OCI-LY1 (cell line): ENCODE measurements around the gene AHDC1.

Experiments
- H2AFZ ChIP-seq: fragments of 200-600 bp; sonication (generic), shearing (Covaris generic); 2 replicates; pipeline ENCODE4 v1.6.0; 2014; ENCODE audit warnings: antibody characterized with exemption, mild to moderate bottlenecking, low read length
- H3F3A ChIP-seq: fragments of 200-600 bp; sonication (generic), shearing (Covaris generic); 2 replicates; pipeline ENCODE4 v1.6.0; 2014; ENCODE audit warnings: mild to moderate bottlenecking, antibody characterized with exemption, low read length, moderate library complexity; ENCODE audit not compliant: insufficient read depth
- H3K27ac ChIP-seq: fragments of 200-600 bp; sonication (generic); 2 replicates; pipeline ENCODE4 v1.5.1; 2014; ENCODE audit warnings: low read length, mixed run types, mild to moderate bottlenecking, low read depth; ENCODE audit not compliant: poor library complexity, severe bottlenecking
- H3K27me3 ChIP-seq: fragments of 200-600 bp; sonication (generic); 2 replicates; pipeline ENCODE4 v1.6.0; 2014; ENCODE audit warnings: antibody characterized with exemption, mild to moderate bottlenecking, low read length, moderate library complexity; ENCODE audit not compliant: insufficient read depth
- H3K36me3 ChIP-seq: fragments of 200-600 bp; sonication (generic); 2 replicates; pipeline ENCODE4 v1.6.1; 2014; ENCODE audit warnings: mild to moderate bottlenecking, antibody characterized with exemption, low read length, moderate library complexity, mixed read lengths; ENCODE audit not compliant: insufficient read depth
- H3K4me1 ChIP-seq: fragments of 200-600 bp; sonication (generic); 2 replicates; pipeline ENCODE4 v1.5.1; 2014; ENCODE audit warnings: mild to moderate bottlenecking, low read length, moderate library complexity; ENCODE audit not compliant: insufficient read depth, severe bottlenecking
- H3K4me2 ChIP-seq: fragments of 200-600 bp; sonication (generic), shearing (Covaris generic); 2 replicates; pipeline ENCODE4 v1.6.1; 2014; ENCODE audit warnings: low read length
- H3K4me3 ChIP-seq: fragments of 200-600 bp; sonication (generic); 2 replicates; pipeline ENCODE4 v1.5.1; 2014; ENCODE audit warnings: low read length, low read depth, mild to moderate bottlenecking, mixed read lengths; ENCODE audit not compliant: poor library complexity, severe bottlenecking
- H3K79me2 ChIP-seq: fragments of 200-600 bp; shearing (Covaris generic); 2 replicates; pipeline ENCODE4 v1.6.1; 2016; ENCODE audit warnings: mixed run types, low read length, mixed read lengths; ENCODE audit not compliant: insufficient read depth
- H3K9ac ChIP-seq: fragments of 200-600 bp; sonication (generic), shearing (Covaris generic); 2 replicates; pipeline ENCODE4 v1.6.1; 2014; ENCODE audit warnings: mild to moderate bottlenecking, low read length, mixed read lengths
- H3K9me2 ChIP-seq: fragments of 200-600 bp; sonication (generic), shearing (Covaris generic); 2 replicates; pipeline ENCODE4 v1.6.1; 2014; ENCODE audit warnings: low read depth, mild to moderate bottlenecking, low read length, mixed read lengths
- H3K9me3 ChIP-seq: fragments of 200-600 bp; shearing (Covaris generic); 2 replicates; pipeline ENCODE4 v1.6.1; 2014; ENCODE audit warnings: low read length, mixed read lengths
- H4K20me1 ChIP-seq: fragments of 200-600 bp; sonication (generic), shearing (Covaris generic); 2 replicates; pipeline ENCODE4 v1.6.0; 2016; ENCODE audit warnings: mild to moderate bottlenecking, low read length; ENCODE audit not compliant: insufficient read depth
- CTCF ChIP-seq: fragments of 200-600 bp; sonication (generic), shearing (Covaris generic); IDR thresholded peaks from 2 replicates; pipeline ENCODE4 v1.5.1; 2017; ENCODE audit warnings: mild to moderate bottlenecking, antibody characterized with exemption, low read length, moderate library complexity, mixed read lengths
- EZH2 ChIP-seq: fragments of 200-600 bp; sonication (generic), shearing (Covaris generic); IDR thresholded peaks from 2 replicates; pipeline ENCODE4 v1.8.0; 2017; ENCODE audit warnings: borderline replicate concordance, mixed run types, mild to moderate bottlenecking, antibody characterized with exemption, low read length, moderate library complexity, mixed read lengths

Gene AHDC1

DNA sequence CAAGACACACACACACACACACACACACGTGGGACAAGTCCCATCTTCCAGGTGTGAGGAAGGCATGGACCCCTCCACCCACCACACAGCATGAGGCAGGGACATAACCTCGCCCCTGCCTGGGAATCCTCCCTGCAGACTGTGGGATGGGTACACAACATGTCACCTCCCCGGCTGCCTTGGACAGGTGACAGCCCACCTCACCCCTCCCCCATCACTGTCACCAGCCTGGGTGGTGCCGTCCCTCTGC, 40.7 kb downstream of the AHDC1 start:
- H2AFZ ChIP-seq, result no peak overlapping the region
- no peaks in the 10 kb centered on the region for H3K9me2 ChIP-seq
- no peak overlapping the region for H3K4me3 ChIP-seq
- peaks cover 8% of the 10 kb centered on the region for H3K4me1 ChIP-seq
- no peak overlapping the region for H3K27ac ChIP-seq
- no peak overlapping the region for H3K9ac ChIP-seq
- TF ChIP-seq CTCF, result no peak
- no peak for TF ChIP-seq EZH2
- no peaks in the 10 kb centered on the region for H3F3A ChIP-seq
- no peaks in the 10 kb centered on the region for H3K27me3 ChIP-seq
- H3K36me3 ChIP-seq, result peaks cover 3% of the 10 kb centered on the region; the same call in 1 of the 2 replicates
- no peaks in the 10 kb centered on the region for H3K79me2 ChIP-seq
- no peak overlapping the region for H3K4me2 ChIP-seq
- no peaks in the 10 kb centered on the region for H3K9me3 ChIP-seq
- H4K20me1 ChIP-seq, result no peaks in the 10 kb centered on the region

DNA sequence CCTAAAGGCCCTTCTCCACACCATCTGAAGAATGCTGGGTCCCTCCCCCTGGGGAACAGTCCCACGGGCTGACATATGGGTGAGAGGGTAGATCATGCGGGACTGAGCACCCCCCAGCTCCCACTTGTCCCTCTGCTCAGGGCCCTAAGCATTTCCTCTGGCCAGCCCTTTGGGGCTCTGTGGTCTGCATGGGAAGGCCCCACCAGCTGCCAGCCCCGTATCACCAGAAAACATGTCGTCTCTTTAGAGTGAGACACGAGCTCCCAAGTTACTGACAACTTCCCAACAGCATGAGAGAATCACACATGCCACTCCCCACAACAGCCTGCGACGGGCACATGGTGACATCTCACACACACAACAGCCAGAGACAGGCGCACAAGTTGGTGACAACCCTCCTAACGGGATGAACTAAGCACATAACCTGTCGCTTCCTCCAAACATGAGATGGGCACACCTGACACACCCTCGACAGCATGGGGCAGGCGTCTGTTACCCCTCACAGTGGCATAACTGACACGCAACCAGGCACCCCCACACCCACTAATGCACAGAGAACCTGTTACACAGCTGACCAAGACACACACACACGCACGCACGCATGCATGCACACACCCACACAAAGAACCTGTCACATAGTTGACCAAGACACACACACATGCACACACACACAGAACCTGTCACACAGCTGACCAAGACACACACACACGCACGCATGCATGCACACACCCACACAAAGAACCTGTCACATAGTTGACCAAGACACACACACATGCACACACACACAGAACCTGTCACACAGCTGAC, 41.2 kb downstream of the AHDC1 start:
- Histone ChIP-seq H3K4me2 (no peak overlapping the region), H3K9ac (no peak overlapping the region), H3K27me3 (no peaks in the 10 kb centered on the region), H3K4me1 (peaks cover 3% of the 10 kb centered on the region), H3K27ac (no peak overlapping the region), H3K79me2 (no peaks in the 10 kb centered on the region), H2AFZ (no peak overlapping the region), H3K36me3 (peaks cover 3% of the 10 kb centered on the region; the same call in 1 of the 2 replicates), H3K9me2 (no peaks in the 10 kb centered on the region), H4K20me1 (no peaks in the 10 kb centered on the region), H3K4me3 (no peak overlapping the region), H3K9me3 (no peaks in the 10 kb centered on the region), H3F3A (no peaks in the 10 kb centered on the region)
- TF ChIP-seq CTCF (no peak), EZH2 (no peak)

GRCh38 chr1:27562021-27562420, 41.9 kb downstream of the AHDC1 start:
- Histone ChIP-seq H2AFZ (no peak overlapping the region), H3K27me3 (no peaks in the 10 kb centered on the region), H3K4me1 (peaks cover 5% of the 10 kb centered on the region), H3K4me3 (no peak overlapping the region), H3K9me3 (no peaks in the 10 kb centered on the region), H3K27ac (no peak overlapping the region), H4K20me1 (no peaks in the 10 kb centered on the region), H3K4me2 (no peak overlapping the region), H3K36me3 (no peaks in the 10 kb centered on the region; the same call in 1 of the 2 replicates), H3K9me2 (no peaks in the 10 kb centered on the region), H3F3A (no peaks in the 10 kb centered on the region), H3K79me2 (no peaks in the 10 kb centered on the region), H3K9ac (no peak overlapping the region)
- no peak for TF ChIP-seq CTCF
- TF ChIP-seq EZH2, result no peak
